ENCODE data around the gene PTPN3.

DNA sequence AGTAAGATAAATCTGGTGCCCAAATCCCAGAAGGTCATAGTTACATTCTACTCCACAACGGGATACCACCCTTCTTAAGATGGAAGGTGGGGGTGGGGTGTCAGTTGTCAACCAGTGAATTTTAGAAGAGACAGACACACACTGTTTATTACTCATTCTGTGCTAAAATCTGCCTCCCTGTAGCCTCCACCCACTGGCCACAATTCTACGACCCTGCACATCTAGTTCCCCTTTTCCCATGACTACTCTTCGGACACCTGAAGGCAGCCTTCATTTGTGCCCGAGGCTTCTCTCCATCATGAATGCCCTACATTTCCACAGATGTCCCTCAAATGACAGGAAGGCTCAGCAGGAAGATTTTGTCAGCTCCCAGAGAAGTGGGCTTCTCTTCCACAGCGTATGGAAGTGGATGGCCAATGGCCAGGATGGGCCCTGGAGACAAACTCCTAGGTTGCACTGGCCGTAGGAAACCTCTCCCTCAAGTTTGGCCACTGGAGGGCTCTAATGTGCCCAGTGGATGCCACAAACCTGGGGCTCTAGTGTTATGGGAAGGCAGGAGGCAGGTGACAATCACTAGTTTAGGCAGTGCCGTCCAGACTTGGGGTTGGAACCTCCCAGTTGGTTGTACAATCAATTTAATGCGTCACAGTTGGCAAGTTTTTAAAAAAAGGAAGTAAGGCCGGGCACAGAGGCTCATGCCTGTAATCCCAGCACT, 46.6 kb downstream of the PTPN3 start:
- no peak for TF ChIP-seq POLR2AphosphoS5 (IDR thresholded peaks at IDR 0.05; ENCODE audit: low read depth, low read length)
- TF ChIP-seq POLR2A (IDR thresholded peaks at IDR 0.05; ENCODE audit: low read depth, low read length): no peak

Measured in GM12892 (cell line).